Endothelial cell of umbilical vein (primary cell): ENCODE data around the gene HTR1A. TPM values are rescaled to one million over a fixed set of nuclear protein-coding genes. Genes with fewer than 3 reads are reported as not detected.

Experiments used
- BruUV-seq: library from RNA; stranded (reverse); fragments of 400-500 nt; replicated peaks from 2 replicates; lab custom pipeline; 2021; lab: Mats Ljungman, UMichigan
- CTCF ChIA-PET: fragments of 300-600, 350-600 bp; sonication (Branson Sonifier 250); formaldehyde crosslinking; loops from one replicate; lab custom pipeline; 2021; ENCODE audit warnings: antibody characterized with exemption, inconsistent platforms; lab: Charles Lee
- POLR2A ChIA-PET: fragments of 300-600, 350-600 bp; sonication (Branson Sonifier 250); formaldehyde crosslinking; loops from one replicate; lab custom pipeline; 2021; ENCODE audit warnings: antibody characterized with exemption, inconsistent platforms; lab: Charles Lee
- DNase-seq: peaks from one replicate; pipeline ENCODE4 v3.0.0-alpha.2; 2011; ENCODE audit warnings: low read depth, low spot score
- FAIRE-seq: peaks from 2 replicates; lab custom pipeline; 2011; peaks lifted over from hg19 to GRCh38; lab: Jason Lieb, UNC
- H2AFZ ChIP-seq: 2 replicates; pipeline ENCODE4 v1.6.0; 2012; ENCODE audit warnings: low read depth, low read length, control low read depth, inconsistent platforms
- H3K27ac ChIP-seq: 2 replicates; pipeline ENCODE4 v1.5.1; 2011; ENCODE audit warnings: low read depth, mild to moderate bottlenecking, control low read depth, low read length, moderate library complexity; ENCODE audit not compliant: insufficient read depth
- H3K27me3 ChIP-seq, 2 experiments: 2 replicates each; pipeline versions ENCODE4 v1.6.0 to v1.6.1; 2011; ENCODE audit warnings: low read length in 2 of 2, mixed read lengths in 1 of 2; ENCODE audit not compliant: control insufficient read depth in 2 of 2, insufficient read depth in 2 of 2
- H3K36me3 ChIP-seq, 2 experiments: 2 replicates in 1 of 2; 3 replicates in 1 of 2; pipeline ENCODE4 v1.5.1; 2011; ENCODE audit warnings: low read length in 2 of 2, mild to moderate bottlenecking in 1 of 2, moderate library complexity in 1 of 2; ENCODE audit not compliant: control insufficient read depth in 2 of 2, insufficient read depth in 2 of 2; ENCODE audit errors: extremely low read depth in 1 of 2
- H3K4me1 ChIP-seq: 3 replicates; pipeline ENCODE4 v1.5.1; 2011; ENCODE audit warnings: mild to moderate bottlenecking, low read length; ENCODE audit not compliant: control insufficient read depth, insufficient read depth; ENCODE audit errors: extremely low read depth
- H3K4me2 ChIP-seq: 2 replicates; pipeline ENCODE4 v1.6.1; 2011; ENCODE audit warnings: low read length, control low read depth, mixed read lengths; ENCODE audit not compliant: insufficient read depth
- H3K4me3 ChIP-seq, 3 experiments: fragments of 200-600 bp in 1 of 3; sonication (generic), shearing (Covaris generic) in 1 of 3; replicated peaks in 1 of 3; 2 replicates each; pipeline ENCODE4 v1.5.1; 2011 to 2016; ENCODE audit warnings: control low read depth in 3 of 3, low read length in 3 of 3, mild to moderate bottlenecking in 2 of 3, inconsistent platforms in 1 of 3, low read depth in 1 of 3, moderate library complexity in 1 of 3; ENCODE audit not compliant: insufficient read depth in 1 of 3
- H3K79me2 ChIP-seq: 2 replicates; pipeline ENCODE4 v1.6.0; 2012; ENCODE audit warnings: low read length, inconsistent platforms; ENCODE audit not compliant: control insufficient read depth, insufficient read depth
- H3K9ac ChIP-seq: replicated peaks from 2 replicates; pipeline ENCODE3; 2011; ENCODE audit warnings: low read length, control low read depth; ENCODE audit not compliant: insufficient read depth; ENCODE audit errors: extremely low read depth
- H3K9me1 ChIP-seq: replicated peaks from 3 replicates; pipeline ENCODE4 v1.6.0; 2011; ENCODE audit warnings: mild to moderate bottlenecking, low read length; ENCODE audit not compliant: control insufficient read depth, insufficient read depth; ENCODE audit errors: extremely low read depth
- H3K9me3 ChIP-seq: replicated peaks from 2 replicates; pipeline ENCODE4 v1.5.1; 2012; ENCODE audit warnings: low read length, inconsistent platforms; ENCODE audit not compliant: control insufficient read depth, insufficient read depth
- H4K20me1 ChIP-seq: replicated peaks from 2 replicates; pipeline ENCODE3; 2011; ENCODE audit warnings: mild to moderate bottlenecking, low read length; ENCODE audit not compliant: control insufficient read depth, insufficient read depth; ENCODE audit errors: extremely low read depth
- EZH2 ChIP-seq: IDR thresholded peaks from 2 replicates; pipeline ENCODE4 v1.6.1; 2012; ENCODE audit warnings: borderline replicate concordance, low read depth, mild to moderate bottlenecking, moderate library complexity, low read length, inconsistent platforms; ENCODE audit not compliant: severe bottlenecking
- FOS ChIP-seq: IDR thresholded peaks from 2 replicates; pipeline ENCODE4 v1.6.1; 2011; ENCODE audit warnings: mild to moderate bottlenecking, low read length, moderate library complexity, borderline replicate concordance; ENCODE audit not compliant: insufficient read depth
- GATA2 ChIP-seq: IDR thresholded peaks from 2 replicates; pipeline ENCODE4 v1.7.0; 2011; ENCODE audit warnings: low read depth, mild to moderate bottlenecking, moderate library complexity, mixed read lengths, low read length; ENCODE audit not compliant: insufficient read length, insufficient read depth
- JUN ChIP-seq: IDR thresholded peaks from 2 replicates; pipeline ENCODE4 v1.6.1; 2011; ENCODE audit warnings: borderline replicate concordance, low read depth; ENCODE audit not compliant: insufficient read length, insufficient read depth
- MYC ChIP-seq: IDR thresholded peaks from one replicate; pipeline ENCODE4 v1.6.1; 2011; ENCODE audit warnings: mild to moderate bottlenecking, low read depth, low read length
- POLR2A ChIP-seq: IDR thresholded peaks from 2 replicates; pipeline ENCODE4 v1.6.1; 2012; ENCODE audit warnings: low read depth, mild to moderate bottlenecking, control low read depth, low read length
- POLR2AphosphoS5 ChIP-seq: IDR thresholded peaks from 2 replicates; pipeline ENCODE4 v1.6.1; 2012; ENCODE audit warnings: low read depth, mild to moderate bottlenecking, control low read depth, low read length, moderate library complexity; ENCODE audit not compliant: insufficient read depth
- dilution Hi-C: fragments of 300-500 bp; cut with MboI; formaldehyde crosslinking; loops from one replicate; pipeline ENCODE4 v1.15.0; 2019; ENCODE audit warnings: low sequenced_read_pairs; ENCODE audit not compliant: extremely low pct_ligation_motif_present
- intact Hi-C: fragments of 100-400 bp; cut with micrococcal nuclease; formaldehyde crosslinking; loops from one replicate; pipeline ENCODE4 v1.10.0; 2022
- polyA plus RNA-seq, 4 experiments: library from polyadenylated mRNA; depleted of rRNA in 3 of 4; stranded (reverse) in 3 of 4; unstranded in 1 of 4; fragments of >200 nt; gene quantifications; 2 replicates each; pipeline versions ENCODE4 v1.2.1 to v1.2.3, GENCODE V29; 2011 to 2012; ENCODE audit warnings: missing spikeins in 1 of 4
- total RNA-seq: library from RNA; stranded (reverse); gene quantifications from 2 replicates; pipeline ENCODE4 v1.2.3, GENCODE V29; 2021
- TF ChIP-seq, protein P1 (sequence below), 2 donors: IDR thresholded peaks; 1 replicate in 1 of 2; 2 replicates in 1 of 2; pipeline ENCODE4 v1.5.1; 2011; ENCODE audit warnings: low read length in 2 of 2, mild to moderate bottlenecking in 2 of 2, moderate library complexity in 2 of 2, control low read depth in 1 of 2, inconsistent platforms in 1 of 2, low read depth in 1 of 2; ENCODE audit not compliant: insufficient read depth in 1 of 2; ENCODE audit errors: extremely low read depth in 1 of 2
- TF ChIP-seq, protein P2 (sequence below): IDR thresholded peaks from 2 replicates; pipeline ENCODE4 v1.6.1; 2011; ENCODE audit not compliant: insufficient read depth, insufficient read length

The HTR1A gene
- total and polyA plus RNA-seq, 2 donors (not counting 3 experiments of a cell fraction or from before 2014, with no cell fraction given) = not detected

DNA sequence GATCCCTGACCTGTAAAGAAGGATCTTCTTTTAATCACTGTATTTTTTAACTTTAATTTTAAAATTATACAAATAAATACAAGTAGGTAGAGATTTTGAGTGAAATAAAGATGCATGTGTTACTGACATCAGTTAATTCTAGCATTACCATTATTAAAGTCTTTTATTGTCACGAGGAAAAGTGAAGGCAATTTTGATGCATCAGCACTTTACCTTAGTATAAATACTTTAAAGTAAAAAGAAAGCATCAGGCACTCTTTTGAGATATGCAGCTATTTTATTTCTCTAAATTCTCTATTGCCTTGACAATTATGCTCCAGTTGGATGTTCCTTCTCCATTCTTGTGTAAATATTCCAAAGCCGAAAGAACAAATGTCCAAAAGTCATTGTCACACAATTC lies 4.6 kb downstream of the HTR1A start:
- Histone ChIP-seq H3K9me3 (no peaks in the 10 kb centered on the region), H3K36me3 (no peaks in the 10 kb centered on the region), H3K27ac (no peak overlapping the region), H2AFZ (no peak overlapping the region), H3K4me3 (no peak overlapping the region), H3K4me2 (no peak overlapping the region), H3K79me2 (no peaks in the 10 kb centered on the region), H3K9ac (no peak overlapping the region), H3K4me1 (no peaks in the 10 kb centered on the region), H3K27me3 (peaks cover 5 to 21% of the 10 kb centered on the region in 2 experiments), H4K20me1 (no peaks in the 10 kb centered on the region), H3K9me1 (no peaks in the 10 kb centered on the region)
- FAIRE-seq = no peak
- ChIA-PET POLR2A (no interaction called here), CTCF (no interaction called here)
- dilution Hi-C loops = no loop called here
- intact Hi-C loops = no loop called here
- BruUV-seq = no TSS peak
- DNase-seq = no peak
- no peak for TF ChIP-seq MYC
- TF ChIP-seq GATA2 = no peak
- no peak for TF ChIP-seq JUN
- no peak for TF ChIP-seq POLR2AphosphoS5
- TF ChIP-seq EZH2 = no peak
- no peak for TF ChIP-seq POLR2A
- TF ChIP-seq FOS = no peak
- TF ChIP-seq, protein P1, sequence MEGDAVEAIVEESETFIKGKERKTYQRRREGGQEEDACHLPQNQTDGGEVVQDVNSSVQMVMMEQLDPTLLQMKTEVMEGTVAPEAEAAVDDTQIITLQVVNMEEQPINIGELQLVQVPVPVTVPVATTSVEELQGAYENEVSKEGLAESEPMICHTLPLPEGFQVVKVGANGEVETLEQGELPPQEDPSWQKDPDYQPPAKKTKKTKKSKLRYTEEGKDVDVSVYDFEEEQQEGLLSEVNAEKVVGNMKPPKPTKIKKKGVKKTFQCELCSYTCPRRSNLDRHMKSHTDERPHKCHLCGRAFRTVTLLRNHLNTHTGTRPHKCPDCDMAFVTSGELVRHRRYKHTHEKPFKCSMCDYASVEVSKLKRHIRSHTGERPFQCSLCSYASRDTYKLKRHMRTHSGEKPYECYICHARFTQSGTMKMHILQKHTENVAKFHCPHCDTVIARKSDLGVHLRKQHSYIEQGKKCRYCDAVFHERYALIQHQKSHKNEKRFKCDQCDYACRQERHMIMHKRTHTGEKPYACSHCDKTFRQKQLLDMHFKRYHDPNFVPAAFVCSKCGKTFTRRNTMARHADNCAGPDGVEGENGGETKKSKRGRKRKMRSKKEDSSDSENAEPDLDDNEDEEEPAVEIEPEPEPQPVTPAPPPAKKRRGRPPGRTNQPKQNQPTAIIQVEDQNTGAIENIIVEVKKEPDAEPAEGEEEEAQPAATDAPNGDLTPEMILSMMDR (IDR thresholded peaks at IDR 0.05; ENCODE audit: extremely low read depth in 1 of 2, insufficient read depth in 1 of 2, low read depth in 1 of 2, low read length in 2 of 2) = no peak
- TF ChIP-seq, protein P2, sequence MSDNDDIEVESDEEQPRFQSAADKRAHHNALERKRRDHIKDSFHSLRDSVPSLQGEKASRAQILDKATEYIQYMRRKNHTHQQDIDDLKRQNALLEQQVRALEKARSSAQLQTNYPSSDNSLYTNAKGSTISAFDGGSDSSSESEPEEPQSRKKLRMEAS = no peak
